Caki2 (cell line): Measurements from ENCODE around the gene CFAP57. TPM values are rescaled to one million over a fixed set of nuclear protein-coding genes. Genes with fewer than 3 reads are reported as not detected.
A peak's percentile ranks its signal among the peaks of the same experiment; 100 is the strongest.
"Not testable (repeated sequence)": the region's sequence is repeated elsewhere in the genome, so short reads cannot be mapped to it uniquely, and the experiment has no call there.

ENCODE experiments used
- DNase-seq: peaks from one replicate; pipeline ENCODE4 v3.0.0-alpha.2; 2015; ENCODE audit warnings: low read depth
- in situ Hi-C: cut with HindIII; loops from 2 replicates; pipeline ENCODE4 v1.10.0; 2016; ENCODE audit warnings: low sequenced_read_pairs, low pct_unique_long_range_greater_than_20kb, mixed read lengths
- total RNA-seq: library from RNA; depleted of rRNA; stranded (reverse); fragments of >200 nt; shearing (Covaris generic); gene quantifications from 2 replicates; pipeline ENCODE4 v1.2.3, GENCODE V29; 2014; ENCODE audit warnings: low replicate concordance

Gene CFAP57
- total RNA-seq, 1 experiment from 2014 or later, result 2.1 TPM

GRCh38 chr1:43165162-43165561 lies 7.0 kb upstream of the CFAP57 start:
- DNase-seq, result no peak
- in situ Hi-C loops, result no loop called here

DNA sequence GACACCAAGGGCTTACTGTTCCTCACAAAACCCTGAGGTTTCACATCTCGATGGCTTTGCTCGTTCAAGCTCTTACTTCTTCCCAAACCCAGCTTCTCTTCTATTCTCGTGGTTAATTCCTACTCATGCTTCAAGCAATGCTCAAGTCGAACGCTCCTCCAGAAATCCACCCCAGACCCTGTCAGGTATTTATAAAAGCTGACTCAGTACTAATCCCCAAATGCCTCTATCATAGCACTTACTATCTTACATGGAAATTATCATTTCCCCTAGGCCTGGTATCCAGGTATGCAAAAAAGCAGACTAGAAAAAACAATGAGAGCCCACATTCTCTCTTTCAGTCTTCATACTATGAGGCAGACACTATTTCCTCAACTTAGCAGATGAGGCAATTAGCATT lies 6.4 kb upstream of the CFAP57 start:
- in situ Hi-C loops, result no loop called here
- DNase-seq, result no peak

- DNase-seq, result no peak
- in situ Hi-C loops, result no loop called here
Observed at GRCh38 chr1:43171312-43171875, 736 bp upstream of the CFAP57 start.

DNA sequence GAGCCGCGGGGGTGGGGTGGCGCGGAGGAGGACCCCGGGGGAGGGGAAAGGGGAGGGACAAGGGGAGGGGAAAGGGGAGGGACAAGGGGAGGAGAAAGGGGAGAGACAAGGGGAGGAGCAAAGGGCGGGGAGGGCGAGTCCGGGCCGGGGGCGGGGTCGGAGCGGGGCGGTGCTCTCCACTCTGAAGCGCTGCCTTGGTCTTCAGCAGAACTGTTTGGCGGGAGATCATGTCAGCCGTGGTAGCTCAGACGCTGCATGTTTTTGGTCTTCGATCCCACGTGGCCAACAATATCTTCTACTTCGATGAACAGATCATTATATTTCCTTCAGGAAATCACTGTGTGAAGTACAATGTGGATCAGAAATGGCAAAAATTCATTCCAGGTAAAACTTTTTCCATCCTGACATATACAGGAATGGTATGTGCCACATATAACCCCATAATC lies 420 bp downstream of the CFAP57 start:
- in situ Hi-C loops, result no loop called here
- no peak for DNase-seq

DNA sequence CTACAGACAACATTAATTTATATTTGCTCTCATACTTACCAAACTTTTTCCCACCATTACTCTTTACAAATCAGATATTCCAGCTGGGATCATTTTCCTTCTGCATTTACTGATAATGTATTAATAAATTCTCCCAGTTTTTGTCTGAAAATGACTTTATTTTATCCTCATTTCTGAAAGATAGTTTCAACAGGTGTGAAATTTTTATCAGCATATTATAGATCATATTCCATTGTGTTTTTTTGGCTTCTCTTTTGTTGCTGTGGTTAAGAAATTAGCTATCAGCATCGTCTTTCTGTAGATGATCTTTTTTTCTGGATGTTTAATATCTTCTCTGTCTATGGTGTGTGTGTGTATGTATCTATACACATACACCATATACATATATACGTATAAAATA lies 2.7 kb downstream of the CFAP57 start:
- no peak for DNase-seq
- in situ Hi-C loops, result no loop called here

- DNase-seq, result no peak
- in situ Hi-C loops, result no loop called here
Observed at GRCh38 chr1:43177691-43178090, 5.6 kb downstream of the CFAP57 start.

GRCh38 chr1:43184388-43184787 lies 12.3 kb downstream of the CFAP57 start:
- in situ Hi-C loops, result no loop called here

GRCh38 chr1:43184995-43185394 lies 12.9 kb downstream of the CFAP57 start:
- DNase-seq, result no peak
- in situ Hi-C loops, result no loop called here

More at GRCh38 chr1:43184388-43184787, 12.3 kb downstream of the CFAP57 start:
- no peak for DNase-seq

DNA sequence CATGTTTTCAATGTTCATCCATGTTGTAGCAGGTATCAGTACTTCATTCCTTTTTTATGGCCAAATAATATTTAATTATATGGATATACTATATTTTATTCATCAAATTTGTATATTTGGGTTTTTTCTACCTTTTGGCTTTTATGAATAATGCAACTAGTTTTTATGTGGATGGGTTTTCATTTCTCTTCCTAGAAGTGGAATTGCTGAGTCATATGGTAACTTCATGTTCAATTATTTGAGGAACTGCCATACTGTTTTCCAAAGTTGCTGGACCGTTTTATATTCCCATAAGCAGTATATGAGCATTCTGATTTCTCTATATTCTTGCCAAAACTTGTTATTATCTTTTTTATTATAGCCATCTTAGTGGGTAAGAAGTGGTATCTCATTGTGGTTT lies 16.0 kb downstream of the CFAP57 start:
- in situ Hi-C loops, result no loop called here
- DNase-seq, result no peak

GRCh38 chr1:43194509-43194908 lies 22.4 kb downstream of the CFAP57 start:
- DNase-seq, result no peak
- in situ Hi-C loops, result no loop called here

- no peak for DNase-seq
- in situ Hi-C loops, result no loop called here
Observed at GRCh38 chr1:43197343-43198127, 25.4 kb downstream of the CFAP57 start.

DNA sequence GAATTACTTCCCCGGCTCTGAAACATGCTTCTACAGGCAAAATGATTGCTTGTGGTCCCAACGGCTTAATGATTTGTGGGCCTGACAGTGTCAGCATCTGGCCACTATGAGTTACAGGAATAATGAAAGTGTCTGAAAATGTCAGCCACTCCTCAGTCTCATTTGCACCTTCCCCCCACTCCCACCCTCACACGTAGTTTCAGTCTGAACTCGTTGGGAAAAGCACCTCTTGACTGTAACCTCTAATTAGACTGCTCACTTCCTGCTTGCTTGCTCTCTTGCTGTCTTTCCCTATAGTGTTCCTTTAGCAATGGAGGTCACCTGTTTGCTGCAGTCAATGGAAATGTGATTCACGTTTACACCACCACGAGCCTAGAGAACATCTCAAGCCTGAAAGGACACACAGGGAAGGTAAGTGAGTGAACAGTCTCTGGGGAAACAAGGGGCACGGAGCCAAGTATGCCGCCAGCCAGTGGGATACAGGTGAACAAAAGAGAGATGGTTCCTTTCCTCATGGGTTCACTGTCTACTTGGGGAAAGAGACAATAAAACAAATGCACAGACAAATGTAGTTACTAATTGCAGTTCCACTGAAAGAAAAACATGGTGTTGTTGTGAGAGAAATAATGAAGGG lies 27.1 kb downstream of the CFAP57 start:
- no peak for DNase-seq
- in situ Hi-C loops, result no loop called here

GRCh38 chr1:43203859-43204258 lies 31.7 kb downstream of the CFAP57 start:
- no peak for DNase-seq
- in situ Hi-C loops, result no loop called here

DNA sequence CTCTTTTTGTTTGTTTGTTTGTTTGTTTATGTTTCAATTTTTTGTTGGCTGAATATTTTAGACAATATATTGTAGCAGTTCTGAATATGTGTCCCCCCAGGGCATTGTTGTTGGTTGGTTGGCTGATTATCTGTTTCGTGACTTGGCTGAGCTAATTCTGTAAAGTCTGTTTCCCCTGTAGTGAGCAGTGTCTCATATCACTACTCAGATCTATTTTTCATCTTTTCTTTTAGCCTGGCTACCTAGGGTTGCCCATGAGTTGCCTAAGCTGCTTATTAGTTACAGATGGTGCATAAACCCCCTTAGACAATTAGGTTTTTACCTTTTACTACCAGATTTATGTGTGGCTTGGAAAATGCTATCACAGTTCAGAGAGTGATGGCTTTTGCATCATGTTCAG lies 32.3 kb downstream of the CFAP57 start:
- DNase-seq, result no peak
- in situ Hi-C loops, result no loop called here

- DNase-seq, result no peak
- in situ Hi-C loops, result no loop called here
Observed at GRCh38 chr1:43205671-43206070, 33.5 kb downstream of the CFAP57 start.

DNA sequence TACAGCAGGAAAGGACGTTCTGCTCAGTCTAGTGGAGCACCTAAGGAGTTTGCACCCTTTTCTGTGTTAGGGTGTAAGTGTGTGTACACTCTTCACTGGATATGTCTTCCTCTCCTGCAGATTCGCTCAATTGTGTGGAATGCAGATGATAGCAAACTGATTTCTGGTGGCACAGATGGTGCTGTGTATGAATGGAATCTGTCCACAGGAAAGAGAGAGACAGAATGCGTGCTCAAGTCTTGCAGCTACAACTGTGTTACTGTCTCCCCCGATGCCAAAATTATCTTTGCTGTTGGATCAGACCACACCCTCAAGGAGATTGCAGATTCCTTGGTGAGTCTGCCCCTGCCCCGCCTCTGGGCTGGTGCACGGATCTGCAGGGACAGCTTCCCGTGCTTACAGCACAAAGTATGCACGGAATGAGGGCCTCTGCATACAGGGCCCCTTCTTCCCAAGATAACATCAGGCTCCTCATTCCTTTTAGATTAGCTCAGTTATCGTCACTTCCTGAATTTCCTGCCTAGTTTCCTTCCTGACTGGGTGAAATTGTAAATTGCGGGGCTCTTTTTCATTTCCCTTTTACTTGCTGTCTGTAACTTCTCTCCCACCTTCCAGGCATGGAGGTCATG lies 34.6 kb downstream of the CFAP57 start:
- DNase-seq, result peak; percentile 94
- in situ Hi-C loops, result no loop called here

DNA sequence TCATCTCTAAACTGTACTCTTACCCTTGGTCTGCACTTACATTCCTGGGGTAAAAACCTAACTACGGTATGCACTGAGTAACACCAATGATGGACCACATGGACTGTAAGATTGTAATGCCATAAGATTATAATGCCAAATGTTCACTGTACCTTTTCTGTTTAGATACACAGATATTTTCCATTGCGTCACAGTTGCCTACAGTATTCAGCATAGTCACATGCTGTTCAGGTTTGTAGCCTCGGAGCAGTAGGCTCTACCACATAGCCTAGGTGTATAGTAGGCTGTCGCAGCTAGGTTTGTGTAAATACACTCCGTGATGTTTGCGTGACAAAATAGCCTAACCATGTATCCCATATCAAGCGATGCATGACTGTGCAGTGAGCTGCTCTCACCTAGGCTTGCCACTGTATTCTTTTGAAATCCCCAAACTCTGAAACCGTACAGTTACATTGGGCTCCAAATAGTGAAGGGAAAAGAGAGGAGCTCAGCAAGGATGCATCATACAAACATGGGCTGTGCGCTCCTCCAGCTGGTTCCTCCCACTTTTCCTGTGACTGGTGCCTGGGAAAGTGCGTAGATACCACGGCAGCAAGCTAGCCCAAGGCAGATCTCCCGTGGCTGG lies 35.2 kb downstream of the CFAP57 start:
- in situ Hi-C loops, result no loop called here
- no peak for DNase-seq

DNA sequence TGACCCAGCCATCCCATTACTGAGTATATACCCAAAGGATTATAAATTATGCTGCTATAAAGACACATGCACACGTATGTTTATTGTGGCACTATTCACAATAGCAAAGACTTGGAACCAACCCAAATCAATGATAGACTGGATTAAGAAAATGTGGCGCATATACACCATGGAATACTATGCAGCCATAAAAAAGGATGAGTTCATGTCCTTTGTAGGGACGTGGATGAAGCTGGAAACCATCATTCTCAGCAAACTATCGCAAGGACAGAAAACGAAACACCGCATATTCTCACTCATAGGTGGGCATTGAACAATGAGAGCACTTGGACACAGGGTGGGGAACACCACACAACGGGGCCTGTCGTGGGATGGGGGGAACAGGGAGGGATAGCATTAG lies 36.1 kb downstream of the CFAP57 start:
- DNase-seq, in situ Hi-C loops: not testable (repeated sequence)
